HG03060 (cell line): ENCODE results near the gene PIGQ.
"Not testable (repeated sequence)": the region's sequence is repeated elsewhere in the genome, so short reads cannot be mapped to it uniquely, and the experiment has no call there.

Experiments used
- ATAC-seq: cut with Tn5 transposase; IDR thresholded peaks from one replicate; pipeline ENCODE4 v1.9.1; 2021; ENCODE audit warnings: low read depth, moderate number of reproducible peaks; ENCODE audit not compliant: unreplicated experiment

Gene PIGQ

GRCh38 chr16:597655-598054, 27.9 kb downstream of the PIGQ start:
- not testable (repeated sequence) for ATAC-seq

GRCh38 chr16:598823-599739, 29.3 kb downstream of the PIGQ start:
- no peak for ATAC-seq

- no peak for ATAC-seq
Observed at GRCh38 chr16:600781-601180, 31.0 kb downstream of the PIGQ start.

- no peak for ATAC-seq
Observed at GRCh38 chr16:603933-604332, 34.2 kb downstream of the PIGQ start.

- no peak for ATAC-seq
Observed at GRCh38 chr16:606656-607307, 37.0 kb downstream of the PIGQ start.

- ATAC-seq, result no peak
Observed at GRCh38 chr16:608019-608418, 38.3 kb downstream of the PIGQ start.

- ATAC-seq, result no peak
Observed at GRCh38 chr16:609316-609715, 39.5 kb downstream of the PIGQ start.

- no peak for ATAC-seq
Observed at GRCh38 chr16:609984-610383, 40.2 kb downstream of the PIGQ start.

- ATAC-seq, result no peak
Observed at GRCh38 chr16:610513-611381, 41.0 kb downstream of the PIGQ start.

GRCh38 chr16:615122-615521, 45.4 kb downstream of the PIGQ start:
- no peak for ATAC-seq

GRCh38 chr16:616733-617586, 47.2 kb downstream of the PIGQ start:
- ATAC-seq, result no peak

GRCh38 chr16:617855-618254, 48.1 kb downstream of the PIGQ start:
- ATAC-seq, result no peak

- ATAC-seq, result no peak
Observed at GRCh38 chr16:619476-620100, 49.8 kb downstream of the PIGQ start.

- no peak for ATAC-seq
Observed at GRCh38 chr16:620700-621525, 51.1 kb downstream of the PIGQ start.

- ATAC-seq, result no peak
Observed at GRCh38 chr16:621526-622105, 51.8 kb downstream of the PIGQ start.

- ATAC-seq, result no peak
Observed at GRCh38 chr16:622920-623280, 53.1 kb downstream of the PIGQ start.

- ATAC-seq, result no peak
Observed at GRCh38 chr16:624526-625070, 54.8 kb downstream of the PIGQ start.
